Lower leg skin (tissue), 4 donors: ENCODE measurements around the gene AAMP. TPM values are rescaled to one million over a fixed set of nuclear protein-coding genes. Genes with fewer than 3 reads are reported as not detected.

Experiments
- DNase-seq, 2 donors: peaks; one replicate each; pipeline ENCODE4 v3.0.0-alpha.2; 2019; ENCODE audit warnings: low spot score in 2 of 2
- H3K4me3 ChIP-seq: fragments of 200-600 bp; sonication (generic); 2 replicates; pipeline ENCODE4 v1.5.1; 2017; ENCODE audit warnings: mild to moderate bottlenecking, low read depth; ENCODE audit not compliant: poor library complexity, severe bottlenecking
- CTCF ChIP-seq, 3 donors: fragments of 450-650 bp; IDR thresholded peaks; one replicate each; pipeline ENCODE4 v1.5.1; 2016; ENCODE audit warnings: antibody characterized with exemption in 3 of 3, mild to moderate bottlenecking in 3 of 3, moderate library complexity in 2 of 3
- POLR2A ChIP-seq, 2 donors: fragments of 450-650 bp; IDR thresholded peaks; one replicate each; pipeline ENCODE4 v1.6.1; 2016 to 2017; ENCODE audit warnings: antibody characterized with exemption in 2 of 2, mild to moderate bottlenecking in 1 of 2, moderate library complexity in 1 of 2
- WGBS, 2 donors: methylation state at CpG; one replicate each; pipeline ENCODE4 v1.1.5; 2018; 5-methylcytosine and 5-hydroxymethylcytosine counted together
- intact Hi-C: fragments of 100-400 bp; cut with DNase I; formaldehyde crosslinking; loops from one replicate; pipeline ENCODE4 v1.15.0; 2023; ENCODE audit warnings: low total_unique reads
- total RNA-seq, 4 donors: library from RNA; depleted of rRNA; stranded (reverse); fragments of >200 nt; gene quantifications; one replicate each; pipeline ENCODE4 v1.1.0, GENCODE V29; 2016

The AAMP gene
- total RNA-seq, 4 donors from 2014 or later = 142 to 171 (median 151) TPM

GRCh38 chr2:218284106-218284811, 14.3 kb upstream of the AAMP start:
- no peak overlapping the region for H3K4me3 ChIP-seq
- intact Hi-C loops = no loop called here
- TF ChIP-seq CTCF (IDR thresholded peaks at IDR 0.05) (no peak), POLR2A (IDR thresholded peaks at IDR 0.05) (no peak)
- no peak for DNase-seq
- WGBS, 2 donors = 33 to 44% methylated on average over 16 of the region's 16 CpGs

GRCh38 chr2:218282173-218282991, 12.4 kb upstream of the AAMP start:
- WGBS, 2 donors = 22 to 31% methylated on average over 17 of the region's 17 CpGs
- DNase-seq = no peak
- no peak overlapping the region for H3K4me3 ChIP-seq

GRCh38 chr2:218281449-218281848, 11.5 kb upstream of the AAMP start:
- intact Hi-C loops = no loop called here
- no peak for DNase-seq
- H3K4me3 ChIP-seq = no peak overlapping the region
- WGBS, 2 donors = 38 to 47% methylated on average over 3 of the region's 3 CpGs
- TF ChIP-seq POLR2A (IDR thresholded peaks at IDR 0.05) (no peak), CTCF (IDR thresholded peaks at IDR 0.05) (no peak)

More at GRCh38 chr2:218282173-218282991, 12.4 kb upstream of the AAMP start:
- TF ChIP-seq POLR2A (IDR thresholded peaks at IDR 0.05) (no peak), CTCF (IDR thresholded peaks at IDR 0.05) (no peak)
- intact Hi-C loops = no loop called here

GRCh38 chr2:218280260-218280870, 10.4 kb upstream of the AAMP start:
- intact Hi-C loops = no loop called here
- 89 to 91% methylated on average over 14 of the region's 14 CpGs for WGBS, 2 donors
- no peak overlapping the region for H3K4me3 ChIP-seq
- TF ChIP-seq POLR2A (IDR thresholded peaks at IDR 0.05) (no peak), CTCF (IDR thresholded peaks at IDR 0.05) (no peak)
- DNase-seq = no peak

GRCh38 chr2:218278531-218279360, 8.8 kb upstream of the AAMP start:
- TF ChIP-seq POLR2A (IDR thresholded peaks at IDR 0.05) = no peak
- no peak for TF ChIP-seq CTCF (IDR thresholded peaks at IDR 0.05)
- DNase-seq = no peak
- no peak overlapping the region for H3K4me3 ChIP-seq
- intact Hi-C loops = loop anchor here (10.0 kb wide), 1 partner anchor 116 kb away; the partner anchor contains the start of gene CTDSP1
- 72 to 73% methylated on average over 14 to 16 of the region's 16 CpGs for WGBS, 2 donors
